Raji (cell line): ENCODE results near the gene TLE1.

Source experiments
- POLR2A ChIP-seq: IDR thresholded peaks from 2 replicates; pipeline ENCODE4 v1.6.1; 2011; ENCODE audit warnings: low read depth, low read length, control low read depth; ENCODE audit not compliant: insufficient read depth

Gene TLE1

DNA sequence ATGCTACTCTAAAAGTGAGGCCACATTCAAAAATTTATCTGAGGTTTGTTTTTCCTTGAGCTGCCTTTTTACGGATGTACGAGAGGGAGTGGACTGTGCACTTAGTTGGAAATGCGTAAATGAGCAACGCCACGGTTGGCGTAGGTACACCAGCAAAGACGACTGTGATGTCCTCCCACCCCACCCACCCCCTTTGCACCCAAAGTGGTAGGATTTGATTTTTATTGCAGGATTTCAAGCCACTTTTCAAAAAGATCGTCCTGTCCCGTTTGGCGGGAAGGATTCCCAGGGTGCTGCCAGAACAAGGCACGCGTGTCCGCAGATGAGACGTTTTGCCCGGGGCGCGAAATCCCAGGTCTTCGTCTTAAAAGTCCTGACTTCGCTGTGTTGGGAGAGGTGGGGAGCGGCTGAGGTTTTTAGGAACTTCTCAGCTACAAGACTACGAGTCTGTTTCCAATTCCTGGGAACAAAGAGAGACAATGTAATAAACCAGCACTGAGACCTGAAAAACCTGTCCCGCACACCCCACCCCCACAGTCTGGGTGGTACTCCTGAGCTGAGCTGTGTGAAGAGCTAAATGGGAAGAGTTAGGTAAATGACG, 1.0 kb upstream of the TLE1 start:
- TF ChIP-seq POLR2A: no peak

DNA sequence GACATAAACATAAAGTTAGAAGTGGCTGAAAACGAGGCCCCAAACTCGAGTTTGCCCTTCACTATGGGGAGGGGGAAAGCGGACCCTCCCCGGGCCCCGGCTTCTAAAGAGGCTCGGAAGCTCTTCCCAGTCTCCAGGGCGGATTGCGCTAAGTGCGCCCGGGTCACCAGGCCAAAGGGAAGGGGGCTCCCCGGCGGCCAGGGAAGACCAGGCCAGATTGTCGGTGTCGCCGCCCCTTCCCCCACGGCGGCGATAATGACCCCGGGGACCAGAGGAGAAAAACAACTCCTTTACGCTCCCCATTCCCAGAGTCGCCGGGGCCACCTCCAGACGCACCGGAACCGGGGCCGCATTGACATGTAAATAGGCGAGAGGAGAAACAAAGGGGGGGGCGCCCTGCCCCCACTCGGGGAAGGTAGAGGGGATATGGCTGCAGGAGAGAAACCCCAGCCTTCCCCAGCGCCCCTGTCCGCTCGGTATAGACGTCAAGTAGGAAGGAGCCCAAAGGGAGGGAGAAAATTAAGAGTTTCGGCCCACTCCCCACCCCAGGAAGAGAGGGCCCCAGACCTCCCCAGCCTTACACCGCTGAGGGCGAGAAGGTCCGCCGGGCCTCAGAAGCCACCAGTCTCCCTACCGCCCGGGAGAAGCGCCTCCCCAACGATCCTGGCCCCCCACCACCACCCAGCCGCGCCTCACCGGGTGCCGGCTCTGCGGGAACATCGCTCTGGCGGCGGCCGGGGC, 1.7 kb downstream of the TLE1 start:
- TF ChIP-seq POLR2A: no peak

DNA sequence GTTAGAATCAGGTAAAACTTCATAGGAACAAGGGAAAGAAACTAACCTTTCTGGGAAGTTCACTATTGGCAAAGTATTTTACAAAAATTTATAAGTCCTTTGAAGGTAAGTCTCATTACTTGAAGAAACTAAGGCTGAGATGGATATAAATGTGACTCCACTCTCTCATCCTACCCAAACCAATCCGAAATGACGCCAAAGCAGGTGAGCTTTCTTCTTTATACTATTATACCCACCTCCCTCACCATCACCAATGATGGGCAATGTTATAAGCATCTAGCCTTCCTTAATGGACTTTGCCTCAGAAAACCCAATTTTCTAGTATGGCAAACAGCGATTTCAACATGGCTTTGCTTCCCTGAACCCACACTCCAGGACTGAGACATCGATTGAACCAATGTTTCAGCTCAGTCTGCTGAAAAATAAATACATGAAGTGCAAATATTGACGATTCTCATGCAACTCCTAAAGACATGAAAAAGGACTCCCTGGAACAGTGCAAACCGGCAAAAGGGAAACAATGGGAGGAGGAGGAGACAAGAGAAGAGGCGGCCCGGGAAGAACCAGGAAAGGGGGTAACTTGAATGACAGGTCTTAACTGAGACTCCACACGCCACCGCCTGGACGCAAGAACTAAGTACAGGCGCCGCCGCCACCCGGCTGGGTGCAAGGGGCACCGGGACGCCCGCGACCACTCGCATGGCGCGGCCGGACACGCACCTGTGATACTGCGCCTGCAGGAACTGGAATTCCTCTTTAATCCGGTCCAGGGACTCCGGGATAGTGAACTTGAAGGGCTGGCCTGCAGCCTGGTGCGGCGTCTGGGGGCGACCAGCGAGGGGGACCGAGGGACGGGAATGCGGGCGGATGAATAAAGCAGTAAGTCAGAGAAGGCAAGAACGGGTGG, 2.5 kb downstream of the TLE1 start:
- no peak for TF ChIP-seq POLR2A

DNA sequence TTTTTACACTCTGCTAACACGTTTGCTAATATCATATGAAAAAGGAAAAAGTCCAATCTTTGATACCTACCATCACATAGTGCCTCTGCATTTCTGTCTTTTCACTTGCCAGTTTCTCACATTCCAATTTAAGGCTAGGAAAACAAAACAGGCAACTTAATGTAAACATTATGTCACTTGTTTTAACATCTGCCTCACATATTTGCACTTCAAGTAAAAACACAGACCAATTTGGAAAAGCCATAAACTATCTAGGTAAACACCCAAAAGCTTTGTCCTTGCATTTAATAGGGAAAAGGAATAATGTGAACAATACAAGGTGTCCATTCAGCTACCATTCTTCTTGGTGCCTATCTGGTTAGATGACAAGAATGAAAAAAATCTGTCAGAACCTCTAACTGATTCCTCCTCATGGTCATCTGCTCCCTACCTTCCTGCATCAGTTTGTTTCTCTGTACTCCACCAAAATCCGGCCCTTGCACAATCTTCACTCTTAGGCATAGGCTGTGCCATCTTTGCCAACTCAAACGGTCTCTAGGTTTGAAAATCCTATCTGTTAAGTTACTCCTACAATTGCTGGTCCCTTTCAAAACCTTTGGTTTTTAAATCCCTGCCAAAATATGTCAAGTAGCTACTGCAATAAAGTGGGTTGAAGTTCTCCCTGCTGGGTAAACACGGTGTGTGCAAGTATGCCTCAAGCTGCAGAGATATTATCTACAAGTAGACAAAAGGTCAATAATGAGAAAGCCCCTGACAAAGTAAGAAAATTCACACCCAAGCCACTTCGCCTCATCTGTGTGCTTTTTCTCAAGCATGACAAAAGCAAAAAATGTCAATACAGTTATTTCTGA, 3.4 kb downstream of the TLE1 start:
- TF ChIP-seq POLR2A: no peak

DNA sequence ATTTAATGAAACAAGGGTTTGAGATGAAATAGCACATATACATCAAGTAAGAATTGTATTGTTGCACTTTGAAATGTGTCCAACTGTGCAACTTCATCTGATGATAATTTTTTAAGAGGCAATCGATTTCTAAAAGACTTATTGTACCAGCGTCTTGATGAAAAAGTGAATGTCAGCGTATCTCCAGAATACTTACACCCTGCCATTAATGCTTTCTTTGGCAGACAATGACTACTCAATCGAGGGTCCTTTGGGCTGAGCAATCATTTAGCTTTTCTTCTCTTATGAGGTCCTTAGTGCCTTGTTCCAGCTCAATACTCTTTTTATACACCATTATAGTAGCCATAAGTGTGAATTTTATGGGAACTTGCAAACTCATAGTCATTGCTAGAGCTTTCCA, 4.7 kb downstream of the TLE1 start:
- TF ChIP-seq POLR2A: no peak

DNA sequence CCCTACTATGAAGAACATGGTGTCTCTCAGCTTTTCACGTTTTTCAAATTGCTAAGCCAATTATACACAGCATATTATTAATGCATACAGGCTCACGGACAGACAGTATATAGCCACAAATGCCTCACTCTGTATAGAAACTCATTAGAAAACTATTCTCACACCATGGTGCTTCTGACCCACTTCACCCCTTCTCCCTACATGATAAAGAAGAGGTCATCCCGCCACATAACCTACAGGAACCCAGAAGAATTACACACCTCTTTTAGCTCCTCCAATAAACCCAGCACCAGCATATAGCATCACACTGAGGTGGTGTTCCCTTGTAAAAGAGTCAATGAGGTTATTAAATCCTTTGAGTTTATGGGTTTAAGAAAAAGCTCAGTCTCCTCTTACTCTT, 5.6 kb downstream of the TLE1 start:
- TF ChIP-seq POLR2A: no peak

DNA sequence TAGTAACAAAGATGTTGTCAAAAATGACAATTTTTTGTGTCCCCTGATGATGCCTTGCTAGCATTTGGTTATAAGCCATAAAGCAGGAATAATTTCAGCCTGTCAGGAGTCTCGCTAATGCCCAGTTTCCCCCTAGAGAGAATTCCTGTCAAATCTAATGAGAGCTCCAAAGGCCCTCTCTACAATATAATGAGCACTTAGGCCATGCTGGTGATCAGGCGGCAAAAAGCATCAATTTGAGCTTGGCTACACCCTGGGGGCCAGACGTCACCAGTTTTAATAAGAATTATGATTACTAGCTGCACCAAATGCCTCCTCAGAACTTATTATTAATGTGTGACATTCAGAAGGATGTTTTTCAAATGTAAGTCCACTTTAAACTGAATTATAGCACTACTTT, 6.1 kb downstream of the TLE1 start:
- TF ChIP-seq POLR2A: no peak

DNA sequence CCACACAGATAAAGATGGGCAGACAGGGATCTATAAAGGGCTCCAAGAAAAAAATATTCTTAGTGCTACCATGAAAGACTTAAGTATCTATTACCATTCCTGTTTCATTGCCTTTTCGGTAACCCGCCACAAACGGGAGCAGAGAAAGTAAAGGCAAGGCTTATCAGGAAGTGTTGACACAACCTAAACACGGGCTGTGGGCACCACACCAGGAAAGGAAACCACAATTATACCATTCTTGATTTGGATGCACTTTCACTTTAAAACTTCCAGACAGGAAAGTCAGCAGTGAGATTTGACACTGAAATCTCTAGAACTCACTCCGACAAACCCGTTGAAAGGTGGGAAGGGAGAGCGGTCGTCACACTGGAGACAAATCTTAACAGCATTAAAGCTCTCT, 6.5 kb downstream of the TLE1 start:
- no peak for TF ChIP-seq POLR2A

DNA sequence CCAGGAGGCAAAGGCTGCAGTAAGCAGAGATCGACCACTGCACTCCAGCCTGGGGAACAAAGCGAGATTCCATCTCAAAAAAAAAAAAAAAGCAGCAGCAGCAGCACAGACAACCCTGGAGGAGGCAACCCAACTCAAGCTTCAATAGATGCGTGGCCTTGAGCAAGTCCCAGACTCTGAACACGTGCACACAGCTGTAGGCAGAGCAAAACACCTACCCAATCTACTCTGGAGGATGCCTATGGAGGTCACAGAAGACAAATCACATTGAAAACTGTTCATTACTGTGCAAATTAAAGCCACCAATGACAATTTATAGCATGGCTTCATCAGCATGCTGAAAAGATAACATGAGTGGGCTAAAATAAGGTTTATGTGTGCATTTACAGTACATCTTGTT, 7.2 kb downstream of the TLE1 start:
- no peak for TF ChIP-seq POLR2A

DNA sequence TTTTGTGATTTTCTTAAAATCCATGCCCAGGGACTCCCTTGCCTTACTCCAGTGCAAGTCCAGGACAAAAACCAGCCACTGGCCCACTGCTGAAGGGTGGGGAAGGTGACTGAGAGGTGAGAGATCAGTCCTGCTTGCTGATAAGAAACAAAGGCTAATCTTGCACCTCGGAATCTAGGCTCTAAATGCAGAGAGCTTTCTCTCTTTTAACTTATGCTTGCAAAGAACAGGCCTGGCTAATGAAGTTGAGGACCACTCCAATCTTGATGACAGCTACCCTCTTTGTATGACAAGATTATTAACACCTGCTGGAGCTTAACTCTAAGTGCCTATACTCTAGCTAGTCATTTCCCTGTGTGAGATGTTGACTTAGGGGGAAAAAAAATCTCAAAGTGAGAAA, 8.8 kb downstream of the TLE1 start:
- no peak for TF ChIP-seq POLR2A

DNA sequence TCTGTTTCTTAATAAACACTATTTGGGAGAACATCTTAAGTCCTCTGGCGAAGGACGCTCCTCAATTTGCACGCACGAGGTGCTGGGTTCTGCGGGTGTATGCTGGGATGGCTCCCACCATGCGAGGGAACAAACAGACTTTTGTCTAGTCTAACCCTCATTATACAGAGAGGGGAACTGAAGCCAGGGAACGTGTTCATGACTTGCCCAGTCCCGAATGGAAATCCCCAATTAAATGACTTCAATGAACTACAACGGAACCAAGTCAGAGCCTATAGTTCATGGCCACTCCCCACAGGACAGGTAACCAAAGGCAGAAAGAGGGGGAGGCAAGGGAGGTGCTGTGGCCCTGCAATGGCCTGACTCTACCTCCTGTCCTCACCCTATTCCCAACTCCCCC, 9.3 kb downstream of the TLE1 start:
- no peak for TF ChIP-seq POLR2A

DNA sequence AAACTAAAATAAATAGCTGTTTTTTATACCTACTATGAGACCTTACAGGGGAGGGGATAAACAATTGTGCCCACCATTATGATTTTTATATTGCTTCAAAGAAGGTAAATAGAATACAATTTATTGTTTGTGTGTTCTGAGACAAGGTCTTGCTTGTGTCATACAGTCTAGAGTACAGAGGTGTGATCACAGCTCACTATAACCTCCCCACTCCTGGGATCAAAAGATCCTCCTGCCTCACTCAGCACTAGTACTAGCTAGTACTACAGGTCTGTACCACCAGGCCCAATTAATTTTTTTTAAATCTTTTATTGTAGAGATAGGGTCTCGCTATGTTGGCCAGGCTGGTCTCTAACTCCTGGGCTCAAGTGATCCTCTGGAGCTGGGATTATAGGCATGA, 11.3 kb downstream of the TLE1 start:
- TF ChIP-seq POLR2A: no peak

DNA sequence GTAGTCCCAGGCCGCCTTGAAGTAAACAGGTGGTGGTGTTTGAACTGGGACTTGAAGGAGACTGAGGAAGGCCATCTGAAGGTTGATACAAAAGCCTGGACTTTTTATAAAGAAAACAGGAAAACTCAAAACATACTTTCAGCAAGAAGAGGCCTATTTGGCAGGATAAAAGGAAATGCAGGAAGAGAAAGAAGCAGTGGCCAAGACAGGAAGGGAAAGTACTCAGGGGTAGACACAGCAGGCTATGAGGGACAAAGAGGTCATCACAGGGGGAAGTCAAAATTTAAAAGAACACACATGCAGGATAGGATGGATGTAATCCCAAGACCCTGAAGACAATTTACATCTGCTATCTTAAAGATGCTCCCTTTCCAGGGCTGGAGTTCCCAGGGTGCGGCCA, 13.0 kb downstream of the TLE1 start:
- no peak for TF ChIP-seq POLR2A

DNA sequence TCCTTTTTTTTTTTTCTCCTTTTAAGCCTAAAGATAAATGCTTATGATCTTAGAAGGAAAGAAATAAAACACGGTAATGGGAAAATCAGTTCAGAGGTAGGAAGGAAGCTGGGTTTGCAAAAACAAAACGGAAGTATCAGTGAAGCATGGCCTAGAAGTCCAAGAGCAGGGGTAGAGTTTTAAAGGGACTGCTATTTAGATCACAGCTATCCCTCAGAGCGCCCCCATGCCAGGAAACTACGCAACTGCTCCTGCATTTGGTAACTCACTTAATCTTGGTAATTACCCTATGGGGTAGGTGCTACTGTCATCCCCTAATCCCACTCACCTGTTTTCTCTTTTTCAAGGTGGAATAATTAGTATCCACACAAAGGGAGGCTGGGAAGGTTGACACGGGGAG, 16.0 kb downstream of the TLE1 start:
- no peak for TF ChIP-seq POLR2A

DNA sequence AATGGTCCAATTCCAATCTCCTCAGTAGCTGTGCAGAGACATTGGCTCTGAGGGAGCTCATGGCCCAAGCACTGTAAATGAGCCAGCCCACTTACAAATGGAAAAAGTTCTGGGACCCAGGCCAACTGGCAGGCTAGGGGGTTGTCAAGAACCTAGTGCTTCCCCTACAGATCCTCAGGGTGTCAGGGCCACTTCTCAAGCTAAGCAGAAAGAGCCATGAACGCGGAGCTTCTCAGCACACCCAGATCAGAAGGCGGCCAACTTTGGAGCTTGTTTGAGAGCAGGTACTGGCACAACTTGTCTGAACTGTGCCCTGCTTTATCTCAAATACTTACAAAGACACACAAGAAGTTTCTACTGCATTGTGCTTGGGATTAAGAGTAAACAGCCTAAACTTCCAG, 17.5 kb downstream of the TLE1 start:
- TF ChIP-seq POLR2A: no peak
